GM12864 (cell line): ENCODE data around the gene ZFP62.

Experiments used
- DNase-seq: peaks from one replicate; pipeline ENCODE4 v3.0.0-alpha.2; 2011; ENCODE audit warnings: low read depth
- H3K4me3 ChIP-seq: 2 replicates; pipeline ENCODE4 v1.5.1; 2011; ENCODE audit warnings: mild to moderate bottlenecking, low read depth, low read length, control low read depth
- TF ChIP-seq, protein P1 (sequence below): IDR thresholded peaks from 2 replicates; pipeline ENCODE4 v1.5.1; 2011; ENCODE audit warnings: low read depth, mild to moderate bottlenecking, moderate library complexity, low read length, control low read depth, inconsistent platforms; ENCODE audit errors: missing control alignments

The ZFP62 gene

DNA sequence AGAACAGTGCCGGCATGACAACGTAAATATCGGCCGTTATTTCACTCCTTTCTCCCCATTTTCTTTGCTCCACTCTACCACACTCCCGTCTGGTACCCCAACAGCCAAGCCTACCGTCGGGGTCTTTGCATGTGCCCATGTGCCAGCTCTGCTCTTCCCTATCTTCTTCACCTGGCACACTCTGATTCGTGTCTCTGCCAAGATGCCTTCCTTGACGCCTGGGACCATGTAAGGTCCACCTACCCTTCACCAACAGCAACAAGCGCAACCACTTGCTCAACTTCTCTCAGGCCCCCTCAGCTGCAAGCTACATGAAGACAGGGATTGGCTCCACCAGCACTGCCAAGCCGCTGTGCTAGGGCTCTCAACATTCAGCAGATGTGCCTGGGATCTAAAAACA is 62.9 kb downstream of the ZFP62 start:
- H3K4me3 ChIP-seq = no peak overlapping the region
- no peak for DNase-seq

More for the DNA sequence above, 62.9 kb downstream of the ZFP62 start:
- TF ChIP-seq, protein P1, sequence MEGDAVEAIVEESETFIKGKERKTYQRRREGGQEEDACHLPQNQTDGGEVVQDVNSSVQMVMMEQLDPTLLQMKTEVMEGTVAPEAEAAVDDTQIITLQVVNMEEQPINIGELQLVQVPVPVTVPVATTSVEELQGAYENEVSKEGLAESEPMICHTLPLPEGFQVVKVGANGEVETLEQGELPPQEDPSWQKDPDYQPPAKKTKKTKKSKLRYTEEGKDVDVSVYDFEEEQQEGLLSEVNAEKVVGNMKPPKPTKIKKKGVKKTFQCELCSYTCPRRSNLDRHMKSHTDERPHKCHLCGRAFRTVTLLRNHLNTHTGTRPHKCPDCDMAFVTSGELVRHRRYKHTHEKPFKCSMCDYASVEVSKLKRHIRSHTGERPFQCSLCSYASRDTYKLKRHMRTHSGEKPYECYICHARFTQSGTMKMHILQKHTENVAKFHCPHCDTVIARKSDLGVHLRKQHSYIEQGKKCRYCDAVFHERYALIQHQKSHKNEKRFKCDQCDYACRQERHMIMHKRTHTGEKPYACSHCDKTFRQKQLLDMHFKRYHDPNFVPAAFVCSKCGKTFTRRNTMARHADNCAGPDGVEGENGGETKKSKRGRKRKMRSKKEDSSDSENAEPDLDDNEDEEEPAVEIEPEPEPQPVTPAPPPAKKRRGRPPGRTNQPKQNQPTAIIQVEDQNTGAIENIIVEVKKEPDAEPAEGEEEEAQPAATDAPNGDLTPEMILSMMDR = no peak
